ENCODE measurements around the gene BLMH.

BLMH gene

GRCh38 chr17:30334421-30334820, 42.7 kb upstream of the BLMH start:
- in situ Hi-C loops (cut with HindIII; ENCODE audit: low pct_ligation_motif_present, low sequenced_read_pairs), result no loop called here
- DNase-seq, result no peak
- Histone ChIP-seq H3K4me3 (ENCODE audit: low read depth, low read length) (no peak overlapping the region), H3K36me3 (replicated peaks) (no peaks in the 10 kb centered on the region), H3K27ac (no peak overlapping the region), H3K27me3 (replicated peaks) (no peaks in the 10 kb centered on the region)
- no peak for TF ChIP-seq CTCF (IDR thresholded peaks at IDR 0.05; ENCODE audit: low read depth, low read length, missing control alignments)

GRCh38 chr17:30333503-30334360, 42.0 kb upstream of the BLMH start, which contains the start of gene TMIGD1:
TSS of gene TMIGD1 (minus strand) at chr17:30334057. CDS start at chr17:30332133, 1,924 bp downstream.
- no peak within 1 kb of the TSS for H3K4me3 ChIP-seq (ENCODE audit: low read depth, low read length)
- H3K27me3 ChIP-seq (replicated peaks), result no peaks in the 10 kb centered on the region
- DNase-seq, result no peak
- no peaks in the 10 kb centered on the region for H3K36me3 ChIP-seq (replicated peaks)
- H3K27ac ChIP-seq, result no peak within 1 kb of the TSS
- in situ Hi-C loops (cut with HindIII; ENCODE audit: low pct_ligation_motif_present, low sequenced_read_pairs), result no loop called here
- no peak for TF ChIP-seq CTCF (IDR thresholded peaks at IDR 0.05; ENCODE audit: low read depth, low read length, missing control alignments)

DNA sequence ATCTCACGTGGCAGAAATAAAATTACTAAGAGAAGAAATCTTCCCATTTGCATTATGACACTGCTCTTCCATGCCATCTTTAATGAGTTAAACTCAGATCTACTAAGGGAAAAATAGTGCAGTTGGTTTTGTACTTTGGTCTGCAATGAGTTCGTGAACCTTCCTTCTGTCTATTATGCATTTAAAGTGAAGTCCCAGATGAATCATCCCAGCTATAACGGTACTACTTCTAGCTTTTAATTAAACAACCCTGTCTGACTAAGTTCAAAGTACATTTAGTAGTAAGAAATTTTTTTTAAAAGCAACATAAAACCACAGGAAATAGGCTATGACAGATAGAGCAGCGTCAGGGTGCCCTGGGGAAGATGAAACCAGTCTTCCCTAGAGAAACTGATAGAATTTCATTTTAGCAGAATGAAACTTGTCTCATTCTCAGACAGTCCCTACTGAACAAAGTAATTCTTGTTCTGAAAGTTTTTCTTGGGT, 40.4 kb upstream of the BLMH start:
- H3K4me3 ChIP-seq (ENCODE audit: low read depth, low read length), result no peak overlapping the region
- no peak overlapping the region for H3K27ac ChIP-seq
- no peaks in the 10 kb centered on the region for H3K36me3 ChIP-seq (replicated peaks)
- in situ Hi-C loops (cut with HindIII; ENCODE audit: low pct_ligation_motif_present, low sequenced_read_pairs), result no loop called here
- no peaks in the 10 kb centered on the region for H3K27me3 ChIP-seq (replicated peaks)
- TF ChIP-seq CTCF (IDR thresholded peaks at IDR 0.05; ENCODE audit: low read depth, low read length, missing control alignments), result no peak
- peak; percentile 47 for DNase-seq

DNA sequence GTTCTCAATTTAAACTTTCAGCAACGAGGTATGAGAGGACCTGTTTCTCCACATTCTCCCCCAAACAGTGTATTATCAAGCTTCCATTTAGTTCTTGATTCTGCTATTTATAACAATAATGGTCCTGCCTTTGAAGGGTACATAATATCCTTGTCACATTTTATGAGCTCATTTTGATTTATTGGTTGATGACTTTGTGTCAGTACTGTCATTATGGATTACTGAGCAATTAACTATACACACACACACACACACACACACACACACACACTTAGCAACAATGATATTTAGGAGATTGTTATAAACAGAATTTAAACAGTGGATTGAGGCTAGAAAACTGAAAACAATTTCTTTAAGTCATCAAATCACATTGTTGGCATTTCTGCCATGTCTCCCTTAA, 35.1 kb upstream of the BLMH start:
- no peak overlapping the region for H3K4me3 ChIP-seq (ENCODE audit: low read depth, low read length)
- no peak for TF ChIP-seq CTCF (IDR thresholded peaks at IDR 0.05; ENCODE audit: low read depth, low read length, missing control alignments)
- DNase-seq, result no peak
- no peak overlapping the region for H3K27ac ChIP-seq
- no peaks in the 10 kb centered on the region for H3K36me3 ChIP-seq (replicated peaks)
- H3K27me3 ChIP-seq (replicated peaks), result no peaks in the 10 kb centered on the region
- in situ Hi-C loops (cut with HindIII; ENCODE audit: low pct_ligation_motif_present, low sequenced_read_pairs), result no loop called here

- DNase-seq, result no peak
- no peak for TF ChIP-seq CTCF (IDR thresholded peaks at IDR 0.05; ENCODE audit: low read depth, low read length, missing control alignments)
- no peak overlapping the region for H3K27ac ChIP-seq
- no peaks in the 10 kb centered on the region for H3K27me3 ChIP-seq (replicated peaks)
- in situ Hi-C loops (cut with HindIII; ENCODE audit: low pct_ligation_motif_present, low sequenced_read_pairs), result no loop called here
- no peaks in the 10 kb centered on the region for H3K36me3 ChIP-seq (replicated peaks)
- no peak overlapping the region for H3K4me3 ChIP-seq (ENCODE audit: low read depth, low read length)
Measured at GRCh38 chr17:30324723-30325122, 33.0 kb upstream of the BLMH start.

Measured in brain microvascular endothelial cell (primary cell).